GM21576 (cell line): Measurements from ENCODE around the gene PFKL.

ENCODE experiments used
- ATAC-seq: cut with Tn5 transposase; IDR thresholded peaks from one replicate; pipeline ENCODE4 v1.9.1; 2021; ENCODE audit warnings: mild to moderate bottlenecking, moderate library complexity; ENCODE audit not compliant: unreplicated experiment

Gene PFKL

GRCh38 chr21:44310628-44311507 is 11.0 kb downstream of the PFKL start:
- ATAC-seq, result no peak

GRCh38 chr21:44312089-44312488 is 12.2 kb downstream of the PFKL start:
- no peak for ATAC-seq

GRCh38 chr21:44312716-44313115 is 12.9 kb downstream of the PFKL start:
- no peak for ATAC-seq

- ATAC-seq, result no peak
Observed at GRCh38 chr21:44313451-44313850, 13.6 kb downstream of the PFKL start.

GRCh38 chr21:44314128-44314527 is 14.3 kb downstream of the PFKL start:
- no peak for ATAC-seq

GRCh38 chr21:44314561-44314960 is 14.7 kb downstream of the PFKL start:
- ATAC-seq, result no peak

GRCh38 chr21:44315691-44316203 is 15.9 kb downstream of the PFKL start:
- ATAC-seq, result no peak

GRCh38 chr21:44316277-44316900 is 16.5 kb downstream of the PFKL start:
- ATAC-seq, result no peak

- no peak for ATAC-seq
Observed at GRCh38 chr21:44317241-44317782, 17.5 kb downstream of the PFKL start.

- no peak for ATAC-seq
Observed at GRCh38 chr21:44317871-44318270, 18.0 kb downstream of the PFKL start.

- ATAC-seq, result no peak
Observed at GRCh38 chr21:44318489-44319285, 18.8 kb downstream of the PFKL start.

- no peak for ATAC-seq
Observed at GRCh38 chr21:44319407-44320065, 19.7 kb downstream of the PFKL start.

- no peak for ATAC-seq
Observed at GRCh38 chr21:44320847-44321246, 21.0 kb downstream of the PFKL start.

GRCh38 chr21:44321846-44322450 is 22.1 kb downstream of the PFKL start:
- no peak for ATAC-seq

- no peak for ATAC-seq
Observed at GRCh38 chr21:44322621-44323325, 22.9 kb downstream of the PFKL start.

- ATAC-seq, result no peak
Observed at GRCh38 chr21:44323591-44323990, 23.7 kb downstream of the PFKL start.

- no peak for ATAC-seq
Observed at GRCh38 chr21:44324106-44324853, 24.4 kb downstream of the PFKL start.

GRCh38 chr21:44324854-44325107 is 24.9 kb downstream of the PFKL start:
- ATAC-seq, result no peak
